HG03064 (cell line): ENCODE measurements around the gene CEP162.
"Not testable (repeated sequence)": the region's sequence is repeated elsewhere in the genome, so short reads cannot be mapped to it uniquely, and the experiment has no call there.

Experiments used
- ATAC-seq: cut with Tn5 transposase; IDR thresholded peaks from one replicate; pipeline ENCODE4 v1.9.1; 2021; ENCODE audit warnings: low read depth; ENCODE audit not compliant: unreplicated experiment

Gene CEP162, protein sequence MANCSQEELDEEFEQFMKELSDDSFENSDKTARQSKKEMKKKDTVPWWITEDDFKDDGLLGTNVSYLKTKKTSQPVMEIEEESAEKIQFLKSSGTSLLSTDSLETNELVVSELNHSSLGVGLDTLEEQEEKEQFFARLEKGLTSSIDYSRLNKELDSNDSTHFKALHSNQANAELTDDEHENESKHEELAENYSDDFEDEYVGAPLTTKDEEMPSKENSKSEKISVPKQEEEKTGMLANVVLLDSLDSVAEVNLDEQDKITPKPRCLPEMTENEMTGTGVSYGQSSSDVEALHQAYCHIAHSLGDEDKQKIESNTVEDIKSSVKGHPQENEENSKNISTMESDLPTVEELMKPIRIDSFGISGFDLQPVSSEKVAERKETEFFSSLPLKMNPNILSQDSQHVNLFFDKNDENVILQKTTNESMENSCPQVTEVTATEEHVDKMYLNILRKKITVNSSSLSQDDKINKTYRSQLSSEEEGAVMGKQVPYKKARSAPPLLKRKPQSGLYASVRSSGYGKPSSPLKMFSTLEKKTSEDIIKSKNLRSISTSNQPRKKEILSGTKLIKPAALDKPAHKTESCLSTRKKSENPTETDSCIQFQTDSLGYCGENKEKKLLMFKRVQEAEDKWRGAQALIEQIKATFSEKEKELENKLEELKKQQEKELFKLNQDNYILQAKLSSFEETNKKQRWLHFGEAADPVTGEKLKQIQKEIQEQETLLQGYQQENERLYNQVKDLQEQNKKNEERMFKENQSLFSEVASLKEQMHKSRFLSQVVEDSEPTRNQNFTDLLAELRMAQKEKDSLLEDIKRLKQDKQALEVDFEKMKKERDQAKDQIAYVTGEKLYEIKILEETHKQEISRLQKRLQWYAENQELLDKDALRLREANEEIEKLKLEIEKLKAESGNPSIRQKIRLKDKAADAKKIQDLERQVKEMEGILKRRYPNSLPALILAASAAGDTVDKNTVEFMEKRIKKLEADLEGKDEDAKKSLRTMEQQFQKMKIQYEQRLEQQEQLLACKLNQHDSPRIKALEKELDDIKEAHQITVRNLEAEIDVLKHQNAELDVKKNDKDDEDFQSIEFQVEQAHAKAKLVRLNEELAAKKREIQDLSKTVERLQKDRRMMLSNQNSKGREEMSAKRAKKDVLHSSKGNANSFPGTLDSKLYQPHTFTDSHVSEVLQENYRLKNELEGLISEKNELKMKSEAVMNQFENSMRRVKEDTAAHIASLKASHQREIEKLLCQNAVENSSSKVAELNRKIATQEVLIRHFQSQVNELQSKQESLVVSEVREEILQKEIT (N-terminal part only)

DNA sequence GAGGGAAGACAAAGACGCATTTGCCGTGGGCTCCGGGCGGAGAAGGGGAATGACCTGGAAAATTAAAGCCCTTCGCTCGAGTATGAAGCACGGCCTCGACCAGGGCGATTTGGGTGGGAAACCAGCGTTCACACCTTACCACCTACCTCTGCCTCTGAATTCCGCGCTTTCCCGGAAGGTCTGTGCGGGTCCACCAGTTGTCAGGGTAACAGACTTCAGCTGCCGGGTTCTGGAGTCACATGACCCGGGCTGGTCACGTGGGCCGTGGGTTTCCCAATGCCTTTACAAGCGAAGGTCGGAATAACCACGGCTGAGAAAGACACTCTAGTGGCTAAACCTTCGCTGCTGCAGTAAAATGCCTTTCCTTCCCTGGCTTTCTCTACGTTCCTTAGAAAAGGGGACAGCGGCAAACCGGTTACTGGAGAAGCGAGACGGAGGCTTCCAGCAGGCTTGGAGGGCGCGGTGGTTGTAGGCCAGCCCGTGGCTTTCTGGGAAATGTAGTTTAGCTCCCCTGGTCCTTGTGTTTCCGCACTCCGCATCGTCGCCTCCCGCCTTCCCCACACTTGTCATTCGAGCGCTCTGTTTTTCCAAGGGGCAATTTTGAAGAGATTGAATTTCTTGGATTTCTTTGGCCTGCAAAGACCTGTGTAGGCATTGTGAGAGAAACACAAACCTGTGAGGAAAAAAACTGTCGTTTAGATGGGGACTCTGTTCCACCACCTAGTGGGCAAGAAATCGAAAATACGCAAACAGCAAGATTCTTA, at the start of gene CEP162:
TSS of gene CEP162 (minus strand) at position 210 of the 764 bp plus-strand sequence. CDS start 1,250 bp downstream, outside the sequence.
- ATAC-seq: peak; percentile 99

- no peak for ATAC-seq
These were observed 47.4 kb upstream of the CEP162 start for GRCh38 chr6:84274856-84275255.

GRCh38 chr6:84273048-84273809, 45.8 kb upstream of the CEP162 start:
- no peak for ATAC-seq

DNA sequence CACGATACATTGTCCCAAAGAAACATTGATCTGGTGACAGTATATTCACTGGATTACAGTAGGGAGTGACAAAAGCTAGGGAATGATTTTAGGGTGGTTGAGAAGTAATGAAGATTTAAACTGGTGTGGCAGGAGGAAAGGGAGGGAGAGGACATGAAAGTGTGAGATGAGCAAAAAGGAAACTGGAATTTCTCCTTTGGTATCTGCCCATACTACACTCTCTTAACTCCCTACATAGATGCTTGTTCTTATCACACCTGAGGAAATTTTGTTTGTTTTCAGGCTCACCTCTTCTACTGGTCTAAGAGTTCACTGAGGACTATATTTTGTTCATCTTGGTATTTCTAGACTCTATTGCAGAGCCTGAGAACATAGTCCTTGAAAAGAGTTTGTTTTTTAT, 44.9 kb upstream of the CEP162 start:
- no peak for ATAC-seq

- ATAC-seq: no peak
These were observed 43.7 kb upstream of the CEP162 start for GRCh38 chr6:84271061-84271716.

- ATAC-seq: no peak
These were observed 42.7 kb upstream of the CEP162 start for GRCh38 chr6:84269947-84270733.

- ATAC-seq: no peak
These were observed 41.3 kb upstream of the CEP162 start for GRCh38 chr6:84268781-84269180.

DNA sequence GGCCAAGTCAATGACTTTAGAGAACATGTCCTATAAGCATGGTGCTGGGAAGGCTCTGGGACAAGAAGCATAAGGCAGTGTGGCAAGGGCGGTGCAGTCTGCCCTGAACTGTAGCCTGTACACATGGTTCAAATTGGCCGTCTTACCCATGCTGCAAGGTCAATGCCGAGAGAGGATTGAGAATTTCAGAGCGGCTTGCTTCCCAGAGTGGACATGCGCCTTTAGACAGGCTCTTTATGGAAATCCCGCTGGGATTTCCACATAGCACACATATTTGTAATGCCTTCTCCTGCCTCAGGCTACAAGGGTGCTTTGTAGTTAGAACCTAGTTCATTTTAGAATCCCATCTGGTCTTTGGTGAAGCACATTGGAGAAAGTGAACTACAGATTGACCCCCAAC, 36.1 kb upstream of the CEP162 start:
- ATAC-seq: no peak

DNA sequence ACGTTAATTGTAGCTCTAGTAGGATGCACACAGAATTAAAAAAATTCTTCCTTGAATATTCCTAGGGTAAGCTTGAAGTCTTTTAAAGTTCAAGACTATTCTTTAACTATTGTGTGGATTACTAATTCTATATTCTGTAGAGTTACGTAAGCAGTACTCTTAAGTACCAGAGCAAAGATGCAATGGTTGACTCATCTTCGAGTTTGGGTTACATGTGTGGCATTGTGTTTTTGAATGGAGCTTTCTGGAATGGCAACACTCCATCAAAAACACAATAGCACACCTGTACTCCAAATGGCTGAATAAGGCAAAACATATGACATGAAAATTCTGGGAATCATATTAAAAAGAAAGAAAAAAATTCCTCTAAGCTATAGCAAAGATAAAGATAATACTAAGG, 33.5 kb upstream of the CEP162 start:
- no peak for ATAC-seq

DNA sequence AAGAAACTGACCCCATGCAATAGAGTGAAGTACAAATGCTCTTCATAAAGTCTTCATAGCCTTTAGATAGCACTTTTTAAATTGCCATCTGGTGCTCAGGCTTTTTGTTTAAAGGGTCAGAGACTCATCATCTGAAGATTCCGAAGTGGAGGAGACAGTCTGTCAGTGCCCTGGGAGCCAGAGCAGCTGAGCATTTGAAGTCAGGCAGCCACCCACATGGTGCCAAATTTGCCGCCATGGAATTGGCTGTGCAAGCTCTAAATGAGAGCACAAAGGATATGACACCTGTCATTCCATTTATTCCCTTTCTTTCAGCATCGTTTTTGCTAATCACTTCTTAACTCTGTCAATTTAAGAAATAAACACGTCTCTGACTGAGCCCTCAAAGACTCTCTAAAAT, 32.8 kb upstream of the CEP162 start:
- no peak for ATAC-seq

DNA sequence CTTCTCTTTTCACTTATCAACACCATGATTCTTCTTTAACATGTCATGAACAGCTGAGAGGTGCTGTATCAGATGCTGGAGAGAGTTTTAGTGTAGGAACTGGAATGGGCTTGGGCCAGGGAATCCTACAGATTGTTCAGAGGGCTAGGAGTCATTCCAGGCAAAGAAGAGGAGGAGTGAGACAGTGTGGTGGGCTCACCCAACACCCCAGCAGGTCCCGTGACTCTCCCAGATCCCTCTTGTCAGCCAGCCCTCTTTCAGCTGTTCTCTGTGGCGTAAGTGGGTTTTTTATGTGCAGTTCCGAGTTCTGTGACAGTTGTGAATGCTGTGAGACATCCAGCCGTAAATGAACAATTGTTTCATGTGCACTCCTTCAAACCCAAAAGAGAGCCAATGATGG, 31.4 kb upstream of the CEP162 start:
- ATAC-seq: no peak

DNA sequence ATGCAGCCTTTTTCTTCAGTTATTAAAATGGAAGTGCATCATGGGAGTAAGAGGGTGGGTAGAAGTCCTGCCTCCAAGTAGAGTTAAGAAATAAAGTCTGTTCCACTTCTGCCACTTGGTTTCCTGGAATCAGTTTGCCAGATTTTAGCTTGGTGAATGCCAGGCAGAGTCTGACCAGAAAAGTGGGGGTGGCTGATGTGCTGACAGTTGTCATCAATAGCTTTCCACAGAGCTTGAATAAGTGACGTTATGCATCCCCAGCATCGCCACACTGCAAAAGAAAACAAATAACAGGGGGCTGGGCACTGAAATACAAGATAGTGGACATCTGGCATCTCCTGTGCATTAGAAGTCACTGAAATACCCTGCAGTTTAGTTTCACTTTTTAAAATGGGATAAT, 30.8 kb upstream of the CEP162 start:
- ATAC-seq: no peak

GRCh38 chr6:84255641-84256040, 28.2 kb upstream of the CEP162 start:
- no peak for ATAC-seq

GRCh38 chr6:84253380-84253779, 25.9 kb upstream of the CEP162 start:
- no peak for ATAC-seq

DNA sequence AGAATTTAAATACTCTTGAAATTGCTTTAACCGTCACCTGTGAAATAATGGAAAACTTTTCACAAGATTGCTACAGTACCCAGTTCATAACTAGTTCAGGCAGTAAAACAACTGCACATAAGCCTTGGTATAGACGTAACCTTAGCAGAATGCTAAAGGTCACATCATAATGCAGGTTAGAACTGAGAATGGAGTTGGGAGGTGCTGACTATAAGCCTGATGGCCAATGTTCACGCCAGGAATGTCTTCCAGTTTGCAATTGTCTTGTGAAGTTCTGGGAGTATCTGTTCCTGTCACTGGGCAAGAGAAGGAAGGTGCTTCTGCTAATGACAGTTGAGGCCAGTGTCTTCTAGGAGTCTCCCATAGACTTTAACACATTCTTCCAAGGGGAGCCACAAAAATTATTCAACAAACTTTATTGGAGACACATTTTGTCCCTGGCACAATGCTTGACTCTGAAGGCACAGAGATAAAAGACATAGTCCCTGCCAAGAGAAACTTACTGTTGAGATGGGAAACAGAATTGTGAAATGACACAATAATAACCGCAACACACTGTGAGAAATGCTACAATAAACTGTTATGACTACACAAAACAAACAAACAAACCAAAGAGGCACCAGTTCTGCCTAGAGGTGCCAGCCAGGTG, 24.6 kb upstream of the CEP162 start:
- no peak for ATAC-seq

DNA sequence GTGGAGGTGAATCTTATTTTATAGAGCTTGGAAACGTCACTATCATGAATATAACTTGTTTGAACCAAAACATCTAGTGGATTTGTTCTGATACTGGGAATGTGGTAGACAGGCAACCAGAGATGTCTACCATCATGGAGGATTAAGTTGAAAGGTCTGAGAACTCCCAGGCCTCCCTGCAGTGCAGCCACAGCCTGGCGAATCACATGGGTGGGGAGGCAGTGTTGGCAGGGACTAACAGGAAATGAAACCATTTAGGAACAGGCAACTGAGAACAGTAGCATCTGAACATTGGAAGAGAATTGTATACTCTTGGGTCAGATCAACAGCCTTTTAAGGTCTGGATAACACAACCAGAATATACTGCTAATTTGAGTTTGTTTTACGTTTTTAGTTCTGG, 22.3 kb upstream of the CEP162 start:
- no peak for ATAC-seq

DNA sequence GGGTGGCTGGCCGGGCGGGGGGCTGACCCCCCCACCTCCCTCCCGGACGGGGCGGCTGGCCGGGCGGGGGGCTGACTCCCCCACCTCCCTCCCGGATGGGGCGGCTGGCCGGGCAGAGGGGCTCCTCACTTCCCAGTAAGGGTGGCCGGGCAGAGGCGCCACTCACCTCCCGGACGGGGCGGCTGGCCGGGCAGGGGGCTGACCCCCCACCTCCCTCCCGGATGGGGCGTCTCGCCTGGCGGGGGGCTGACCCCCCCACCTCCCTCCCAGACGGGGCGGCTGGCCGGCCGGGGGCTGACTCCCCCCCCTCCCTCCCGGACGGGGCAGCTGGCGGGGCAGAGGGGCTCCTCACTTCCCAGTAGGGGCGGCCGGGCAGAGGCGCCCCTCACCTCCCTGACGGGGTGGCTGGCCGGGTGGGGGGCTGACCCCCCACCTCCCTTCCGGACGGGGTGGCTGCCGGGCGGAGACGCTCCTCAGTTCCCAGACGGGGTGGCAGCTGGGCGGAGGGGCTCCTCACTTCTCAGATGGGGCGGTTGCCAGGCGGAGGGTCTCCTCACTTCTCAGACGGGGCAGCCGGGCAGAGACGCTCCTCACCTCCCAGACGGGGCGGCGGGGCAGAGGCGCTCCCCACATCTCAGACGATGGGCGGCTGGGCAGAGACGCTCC, 17.1 kb upstream of the CEP162 start:
- ATAC-seq: not testable (repeated sequence)
